ENCODE data around the gene BICD1.

BICD1 gene

GRCh38 chr12:32293808-32294419 lies 187.3 kb downstream of the BICD1 start:
- intact Hi-C loops (cut with DNase I) = no loop called here
- DNase-seq = no peak

GRCh38 chr12:32296567-32296966 lies 189.9 kb downstream of the BICD1 start:
- no peak for DNase-seq
- intact Hi-C loops (cut with DNase I) = no loop called here

GRCh38 chr12:32298917-32299316 lies 192.3 kb downstream of the BICD1 start:
- intact Hi-C loops (cut with DNase I) = no loop called here
- DNase-seq = no peak

GRCh38 chr12:32301216-32301615 lies 194.6 kb downstream of the BICD1 start:
- no peak for DNase-seq
- intact Hi-C loops (cut with DNase I) = loop anchor here (10.0 kb wide), 1 partner anchor 646 kb away; the partner anchor contains the start of gene ETFBKMT

- intact Hi-C loops (cut with DNase I) = loop anchor here (10.0 kb wide), 1 partner anchor 648 kb away; the partner anchor contains the start of gene ETFBKMT
These were observed 195.8 kb downstream of the BICD1 start for GRCh38 chr12:32302218-32303173.

GRCh38 chr12:32303174-32303549 lies 196.5 kb downstream of the BICD1 start:
- intact Hi-C loops (cut with DNase I) = loop anchor here (10.0 kb wide), 1 partner anchor 648 kb away; the partner anchor contains the start of gene ETFBKMT
- no peak for DNase-seq

More at GRCh38 chr12:32302218-32303173, 195.8 kb downstream of the BICD1 start:
- peak in 6 of 42 donors; percentile 4 to 47 (median 20) for DNase-seq

- intact Hi-C loops (cut with DNase I) = loop anchor here (5.0 to 10.0 kb wide), 2 partner anchors 243 to 650 kb away; partner anchors contain the start of gene ETFBKMT
- no peak for DNase-seq
These were observed 198.5 kb downstream of the BICD1 start for GRCh38 chr12:32305163-32305562.

GRCh38 chr12:32307326-32307725 lies 200.7 kb downstream of the BICD1 start:
- intact Hi-C loops (cut with DNase I) = loop anchor here (5.0 to 10.0 kb wide), 2 partner anchors 245 to 653 kb away; partner anchors contain the start of gene ETFBKMT
- no peak for DNase-seq

GRCh38 chr12:32309811-32310736 lies 203.4 kb downstream of the BICD1 start:
- no peak for DNase-seq
- intact Hi-C loops (cut with DNase I) = loop anchor here (5.0 to 10.0 kb wide), 2 partner anchors 248 to 655 kb away; partner anchors contain the start of gene ETFBKMT

GRCh38 chr12:32312049-32312670 lies 205.5 kb downstream of the BICD1 start:
- intact Hi-C loops (cut with DNase I) = no loop called here

GRCh38 chr12:32322354-32322753 lies 215.7 kb downstream of the BICD1 start:
- no peak for DNase-seq
- intact Hi-C loops (cut with DNase I) = no loop called here

More at GRCh38 chr12:32312049-32312670, 205.5 kb downstream of the BICD1 start:
- peak in 1 of 42 donors; percentile 24 for DNase-seq

GRCh38 chr12:32331133-32331532 lies 224.5 kb downstream of the BICD1 start:
- DNase-seq = no peak
- intact Hi-C loops (cut with DNase I) = no loop called here

- intact Hi-C loops (cut with DNase I) = no loop called here
- no peak for DNase-seq
These were observed 225.8 kb downstream of the BICD1 start for GRCh38 chr12:32332446-32332845.

- DNase-seq = no peak
- intact Hi-C loops (cut with DNase I) = no loop called here
These were observed 227.7 kb downstream of the BICD1 start for GRCh38 chr12:32334371-32334777.

- intact Hi-C loops (cut with DNase I) = no loop called here
- DNase-seq = no peak
These were observed 229.6 kb downstream of the BICD1 start for GRCh38 chr12:32336261-32336660.

GRCh38 chr12:32343496-32343895 lies 236.8 kb downstream of the BICD1 start:
- DNase-seq = no peak
- intact Hi-C loops (cut with DNase I) = no loop called here

GRCh38 chr12:32344047-32344446 lies 237.4 kb downstream of the BICD1 start:
- intact Hi-C loops (cut with DNase I) = no loop called here
- no peak for DNase-seq

GRCh38 chr12:32353540-32353939 lies 246.9 kb downstream of the BICD1 start:
- no peak for DNase-seq
- intact Hi-C loops (cut with DNase I) = no loop called here
